Measurements from ENCODE around the gene DENND1C.
A peak's percentile ranks its signal among the peaks of the same experiment; 100 is the strongest.

Gene DENND1C

DNA sequence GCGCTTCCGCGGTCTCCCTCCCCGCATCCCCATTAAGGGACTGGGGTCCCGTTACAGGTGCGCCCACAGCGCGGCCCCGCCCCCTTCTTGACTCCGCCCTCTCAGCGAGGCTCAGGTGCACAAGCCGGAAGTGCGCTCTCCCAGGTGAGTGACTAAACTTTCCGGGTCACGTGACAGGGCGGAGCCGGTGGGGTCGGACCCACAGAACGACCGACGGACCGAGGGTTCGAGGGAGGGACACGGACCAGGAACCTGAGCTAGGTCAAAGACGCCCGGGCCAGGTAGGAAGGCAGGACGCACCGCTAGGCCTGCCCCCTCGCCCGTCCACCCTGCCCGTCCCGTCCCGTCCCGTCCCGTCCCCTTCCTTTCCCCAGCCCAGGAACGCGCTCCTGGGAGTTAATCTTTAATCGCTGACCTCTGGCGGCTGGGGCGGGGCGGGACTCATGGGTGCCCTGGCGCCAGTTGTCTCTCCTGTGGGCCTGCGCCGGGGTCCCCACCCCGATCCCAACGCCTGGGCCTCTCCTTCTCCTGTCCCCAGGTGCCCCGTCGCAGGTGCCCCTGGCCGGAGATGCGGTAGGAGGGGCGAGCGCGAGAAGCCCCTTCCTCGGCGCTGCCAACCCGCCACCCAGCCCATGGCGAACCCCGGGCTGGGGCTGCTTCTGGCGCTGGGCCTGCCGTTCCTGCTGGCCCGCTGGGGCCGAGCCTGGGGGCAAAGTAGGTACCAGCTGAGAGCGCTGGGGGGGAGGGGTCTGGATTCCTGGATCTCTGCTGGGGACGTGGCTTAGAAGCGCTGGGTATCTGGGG is 17.3 kb downstream of the DENND1C start, which contains the start of gene CRB3:
Gene CRB3, plus strand, starts transcription at position 202 of the 804 bp plus-strand sequence. Its CDS starts 431 bp downstream, at position 633.
- Histone ChIP-seq H3K27ac (no peak within 1 kb of the TSS), H3K27me3 (ENCODE audit: insufficient read depth, low read depth, severe bottlenecking) (peaks cover 5% of the 10 kb centered on the region), H3K4me3 (ENCODE audit: low read depth, low read length) (no peak within 1 kb of the TSS), H3K9me3 (ENCODE audit: severe bottlenecking) (no peaks in the 10 kb centered on the region), H3K36me3 (no peaks in the 10 kb centered on the region)
- no peak for TF ChIP-seq CTCF (IDR thresholded peaks at IDR 0.05; ENCODE audit: low read depth, low read length)
- DNase-seq, result no peak

GRCh38 chr19:6460099-6460884 is 21.3 kb downstream of the DENND1C start:
- DNase-seq, result peak; percentile 99
- peak overlapping the region; percentile 61 for H3K27ac ChIP-seq
- peak overlapping the region; percentile 80 for H3K4me3 ChIP-seq (ENCODE audit: low read depth, low read length)
- TF ChIP-seq CTCF (IDR thresholded peaks at IDR 0.05; ENCODE audit: low read depth, low read length), result peak; percentile 77
- H3K36me3 ChIP-seq, result peaks cover 9% of the 10 kb centered on the region
- no peaks in the 10 kb centered on the region for H3K9me3 ChIP-seq (ENCODE audit: severe bottlenecking)
- H3K27me3 ChIP-seq (ENCODE audit: insufficient read depth, low read depth, severe bottlenecking), result no peaks in the 10 kb centered on the region

DNA sequence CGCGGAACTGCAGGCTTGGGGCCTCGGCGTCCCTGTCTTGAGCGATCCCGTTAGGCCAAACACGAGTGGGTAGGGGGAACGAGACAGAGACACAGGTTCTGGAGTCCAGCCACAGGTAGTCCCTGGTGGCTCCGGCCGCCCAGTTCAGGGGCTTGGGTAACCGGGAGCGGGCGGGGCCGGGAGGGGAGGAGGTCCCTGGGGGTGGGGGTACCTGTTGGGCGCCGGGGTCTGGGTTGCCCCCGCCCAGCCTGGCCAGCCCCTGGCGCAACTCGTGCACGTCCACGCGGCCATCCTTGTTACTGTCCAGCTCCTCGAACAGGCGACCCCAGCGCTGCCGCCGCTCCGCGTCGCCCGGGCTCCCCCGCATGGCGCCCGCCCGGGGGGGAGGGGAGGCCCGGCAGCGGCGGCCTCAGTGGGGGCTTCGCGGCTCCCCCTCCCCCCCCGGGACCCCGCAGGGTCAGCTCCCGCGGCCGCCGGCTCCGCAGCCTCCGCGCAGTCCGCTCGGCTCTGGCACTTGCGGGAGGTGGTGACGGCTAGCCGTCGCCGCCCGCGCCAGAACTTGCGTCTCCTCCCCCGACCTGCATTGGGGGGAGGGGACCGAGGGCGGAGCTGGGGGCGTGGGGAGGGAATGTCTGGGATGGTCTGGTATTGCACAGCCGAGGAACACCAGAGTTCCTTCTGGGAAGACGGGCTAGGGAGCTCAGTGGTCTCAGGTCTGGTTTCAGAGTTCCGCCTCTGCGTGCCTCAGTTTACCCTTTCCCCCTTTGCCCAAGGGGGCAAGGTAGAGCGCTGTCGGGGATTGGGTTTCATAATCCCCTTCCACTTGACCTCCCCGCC is 22.1 kb downstream of the DENND1C start, which contains the start of gene SLC25A23:
Gene SLC25A23, minus strand, starts transcription at position 531 of the 837 bp plus-strand sequence. Its CDS starts 164 bp downstream, at position 367.
- peaks cover 5% of the 10 kb centered on the region for H3K9me3 ChIP-seq (ENCODE audit: severe bottlenecking)
- H3K36me3 ChIP-seq, result peaks cover 17% of the 10 kb centered on the region
- DNase-seq, result peak; percentile 82
- peak within 1 kb of the TSS; percentile 61 for H3K27ac ChIP-seq
- no peaks in the 10 kb centered on the region for H3K27me3 ChIP-seq (ENCODE audit: insufficient read depth, low read depth, severe bottlenecking)
- no peak for TF ChIP-seq CTCF (IDR thresholded peaks at IDR 0.05; ENCODE audit: low read depth, low read length)
- peak within 1 kb of the TSS; percentile 80 for H3K4me3 ChIP-seq (ENCODE audit: low read depth, low read length)

GRCh38 chr19:6458695-6459261 is 22.8 kb downstream of the DENND1C start:
- Histone ChIP-seq H3K27me3 (ENCODE audit: insufficient read depth, low read depth, severe bottlenecking) (no peaks in the 10 kb centered on the region), H3K9me3 (ENCODE audit: severe bottlenecking) (peaks cover 11% of the 10 kb centered on the region), H3K4me3 (ENCODE audit: low read depth, low read length) (peak overlapping the region; percentile 80), H3K36me3 (peaks cover 24% of the 10 kb centered on the region), H3K27ac (no peak overlapping the region)
- TF ChIP-seq CTCF (IDR thresholded peaks at IDR 0.05; ENCODE audit: low read depth, low read length), result no peak
- no peak for DNase-seq

Measured in WERI-Rb-1 (cell line).